Measurements from ENCODE around the gene BOC. TPM values are rescaled to one million over a fixed set of nuclear protein-coding genes. Genes with fewer than 3 reads are reported as not detected.

The BOC gene
- total RNA-seq, 2 donors from 2014 or later: 51.6 to 86.8 TPM

GRCh38 chr3:113261063-113261625 lies 49.8 kb downstream of the BOC start:
- no peak for DNase-seq (ENCODE audit: low spot score)
- intact Hi-C loops (cut with DNase I): no loop called here

GRCh38 chr3:113261626-113262303 lies 50.4 kb downstream of the BOC start:
- intact Hi-C loops (cut with DNase I): no loop called here
- DNase-seq (ENCODE audit: low spot score): no peak

GRCh38 chr3:113262304-113262665 lies 50.9 kb downstream of the BOC start:
- DNase-seq (ENCODE audit: low spot score): no peak
- intact Hi-C loops (cut with DNase I): no loop called here

- intact Hi-C loops (cut with DNase I): no loop called here
- peak; percentile 9 for DNase-seq (ENCODE audit: low spot score)
Measured at GRCh38 chr3:113263020-113263419, 51.7 kb downstream of the BOC start.

GRCh38 chr3:113263778-113264177 lies 52.4 kb downstream of the BOC start:
- intact Hi-C loops (cut with DNase I): no loop called here
- DNase-seq (ENCODE audit: low spot score): no peak

GRCh38 chr3:113264283-113265131 lies 53.1 kb downstream of the BOC start:
- peak; percentile 67 for DNase-seq (ENCODE audit: low spot score)

GRCh38 chr3:113265231-113265630 lies 53.9 kb downstream of the BOC start:
- no peak for DNase-seq (ENCODE audit: low spot score)
- intact Hi-C loops (cut with DNase I): no loop called here

More at GRCh38 chr3:113264283-113265131, 53.1 kb downstream of the BOC start:
- intact Hi-C loops (cut with DNase I): no loop called here

GRCh38 chr3:113266738-113267137 lies 55.4 kb downstream of the BOC start:
- no peak for DNase-seq (ENCODE audit: low spot score)
- intact Hi-C loops (cut with DNase I): no loop called here

GRCh38 chr3:113268311-113268710 lies 57.0 kb downstream of the BOC start:
- intact Hi-C loops (cut with DNase I): no loop called here
- no peak for DNase-seq (ENCODE audit: low spot score)

GRCh38 chr3:113268942-113269341 lies 57.6 kb downstream of the BOC start:
- intact Hi-C loops (cut with DNase I): no loop called here
- DNase-seq (ENCODE audit: low spot score): no peak

- intact Hi-C loops (cut with DNase I): loop anchor here in 1 of 2 donors (5.0 kb wide), 1 partner anchor 47 kb away; no protein-coding TSS in a partner anchor
- no peak for DNase-seq (ENCODE audit: low spot score)
Measured at GRCh38 chr3:113269661-113270060, 58.3 kb downstream of the BOC start.

GRCh38 chr3:113270068-113270467 lies 58.7 kb downstream of the BOC start:
- DNase-seq (ENCODE audit: low spot score): no peak
- intact Hi-C loops (cut with DNase I): loop anchor here in 1 of 2 donors (5.0 kb wide), 1 partner anchor 48 kb away; no protein-coding TSS in a partner anchor

GRCh38 chr3:113270786-113271185 lies 59.4 kb downstream of the BOC start:
- DNase-seq (ENCODE audit: low spot score): no peak
- intact Hi-C loops (cut with DNase I): loop anchor here in 1 of 2 donors (5.0 kb wide), 1 partner anchor 48 kb away; no protein-coding TSS in a partner anchor

GRCh38 chr3:113271189-113271588 lies 59.8 kb downstream of the BOC start:
- DNase-seq (ENCODE audit: low spot score): no peak
- intact Hi-C loops (cut with DNase I): loop anchor here in 1 of 2 donors (5.0 kb wide), 1 partner anchor 49 kb away; no protein-coding TSS in a partner anchor

GRCh38 chr3:113271594-113272384 lies 60.4 kb downstream of the BOC start:
- no peak for DNase-seq (ENCODE audit: low spot score)
- intact Hi-C loops (cut with DNase I): loop anchor here in 1 of 2 donors (5.0 kb wide), 1 partner anchor 49 kb away; no protein-coding TSS in a partner anchor

- no peak for DNase-seq (ENCODE audit: low spot score)
- intact Hi-C loops (cut with DNase I): loop anchor here in 1 of 2 donors (5.0 kb wide), 1 partner anchor 50 kb away; no protein-coding TSS in a partner anchor
Measured at GRCh38 chr3:113272385-113272779, 61.0 kb downstream of the BOC start.

- no peak for DNase-seq (ENCODE audit: low spot score)
- intact Hi-C loops (cut with DNase I): loop anchor here in 1 of 2 donors (5.0 kb wide), 1 partner anchor 51 kb away; no protein-coding TSS in a partner anchor
Measured at GRCh38 chr3:113273011-113273410, 61.7 kb downstream of the BOC start.

- intact Hi-C loops (cut with DNase I): loop anchor here in 1 of 2 donors (5.0 kb wide), 1 partner anchor 51 kb away; no protein-coding TSS in a partner anchor
Measured at GRCh38 chr3:113273604-113274378, 62.4 kb downstream of the BOC start.

More at GRCh38 chr3:113273604-113274378, 62.4 kb downstream of the BOC start:
- no peak for DNase-seq (ENCODE audit: low spot score)

Data from posterior vena cava (tissue), 2 donors.